Suppressor macrophage (primary cell): ENCODE results near the gene CANX.
"Not testable (repeated sequence)": the region's sequence is repeated elsewhere in the genome, so short reads cannot be mapped to it uniquely, and the experiment has no call there.

ENCODE experiments used
- DNase-seq, 4 experiments: peaks; one replicate each; pipeline ENCODE4 v3.0.0-alpha.2; 2020 to 2022
- total RNA-seq, 17 experiments: gene quantifications; one replicate each; lab custom pipeline; 2026; ENCODE audit warnings: mixed read lengths in 6 of 17, inconsistent platforms in 3 of 17; lab: John Stamatoyannopoulos, UW

The CANX gene
- 1,060 to 1,890 (median 1,338) reads per million in 17 experiments for total RNA-seq

GRCh38 chr5:179698935-179699615, at the start of gene CANX:
CANX (plus strand) TSS chr5:179698967; CDS start chr5:179705682, 6,715 bp downstream.
- DNase-seq: peak in 3 of 4 experiments; percentile 53 to 59 (median 58)

GRCh38 chr5:179649166-179649703, 49.5 kb upstream of the CANX start:
- not testable (repeated sequence) for DNase-seq

GRCh38 chr5:179650245-179650644, 48.5 kb upstream of the CANX start:
- not testable (repeated sequence) for DNase-seq

GRCh38 chr5:179653135-179653534, 45.6 kb upstream of the CANX start:
- peak in 3 of 4 experiments; percentile 5 to 37 (median 31) for DNase-seq

GRCh38 chr5:179657302-179658178, 41.2 kb upstream of the CANX start:
- DNase-seq: not testable (repeated sequence)

GRCh38 chr5:179658179-179658856, 40.4 kb upstream of the CANX start:
- peak; percentile 58 to 71 (median 70) for DNase-seq

- not testable (repeated sequence) for DNase-seq
Observed at GRCh38 chr5:179661647-179662046, 37.1 kb upstream of the CANX start.

GRCh38 chr5:179668391-179668790, 30.4 kb upstream of the CANX start:
- peak; percentile 76 to 83 (median 78) for DNase-seq

GRCh38 chr5:179678223-179679013, 20.3 kb upstream of the CANX start:
- peak; percentile 98 to 99 (median 99) for DNase-seq

- peak; percentile 33 to 72 (median 58) for DNase-seq
Observed at GRCh38 chr5:179679014-179679674, 19.6 kb upstream of the CANX start.

- DNase-seq: peak in 3 of 4 experiments; percentile 29 to 42 (median 33)
Observed at GRCh38 chr5:179680014-179680779, 18.6 kb upstream of the CANX start.

GRCh38 chr5:179680780-179681401, 17.9 kb upstream of the CANX start, which contains the start of gene CBY3:
CBY3 (minus strand) TSS chr5:179681034; CDS start chr5:179680918, 116 bp downstream.
- DNase-seq: peak; percentile 19 to 52 (median 44)

GRCh38 chr5:179689212-179689611, 9.6 kb upstream of the CANX start:
- not testable (repeated sequence) for DNase-seq

GRCh38 chr5:179694561-179694960, 4.2 kb upstream of the CANX start:
- DNase-seq: peak in 2 of 4 experiments; percentile 30 to 40

GRCh38 chr5:179696603-179697002, 2.2 kb upstream of the CANX start:
- peak in 2 of 4 experiments; percentile 37 to 46 for DNase-seq

GRCh38 chr5:179697108-179697507, 1.7 kb upstream of the CANX start:
- no peak for DNase-seq

- DNase-seq: not testable (repeated sequence)
Observed at GRCh38 chr5:179697543-179697942, 1.2 kb upstream of the CANX start.

GRCh38 chr5:179697993-179698934, 503 bp upstream of the CANX start:
- DNase-seq: peak; percentile 99 to 100 (median 99)
